OCI-LY7 (cell line): ENCODE data around the gene CAPN5. TPM values are rescaled to one million over a fixed set of nuclear protein-coding genes. Genes with fewer than 3 reads are reported as not detected.

Source experiments
- BruUV-seq: library from RNA; stranded (reverse); fragments of 400-500 nt; replicated peaks from 2 replicates; lab custom pipeline; 2021; lab: Mats Ljungman, UMichigan
- CTCF ChIA-PET: fragments of 300-600 bp; sonication (Branson Sonifier 250); formaldehyde crosslinking; loops from one replicate; lab custom pipeline; 2022; ENCODE audit warnings: antibody characterized with exemption; ENCODE audit not compliant: unreplicated experiment; lab: Charles Lee
- POLR2A ChIA-PET: fragments of 300-600 bp; sonication (Branson Sonifier 250); formaldehyde crosslinking; loops from one replicate; lab custom pipeline; 2022; ENCODE audit warnings: antibody characterized with exemption; lab: Charles Lee
- DNase-seq: peaks from one replicate; pipeline ENCODE4 v3.0.0-alpha.2; 2015; ENCODE audit warnings: low spot score
- H2AFZ ChIP-seq: fragments of 200-600 bp; sonication (generic), shearing (Covaris generic); 2 replicates; pipeline ENCODE4 v1.6.1; 2014; ENCODE audit warnings: mild to moderate bottlenecking, antibody characterized with exemption, low read length, moderate library complexity
- H3K27ac ChIP-seq: fragments of 200-600 bp; sonication (generic); 2 replicates; pipeline ENCODE4 v1.5.1; 2014; ENCODE audit warnings: mixed run types, low read depth, mild to moderate bottlenecking, moderate library complexity, low read length, inconsistent platforms; ENCODE audit not compliant: poor library complexity, severe bottlenecking
- H3K36me3 ChIP-seq: fragments of 200-600 bp; sonication (generic); 2 replicates; pipeline ENCODE4 v1.6.1; 2014; ENCODE audit warnings: mild to moderate bottlenecking, antibody characterized with exemption, low read length, moderate library complexity, mixed read lengths; ENCODE audit not compliant: insufficient read depth
- H3K4me1 ChIP-seq: fragments of 200-600 bp; sonication (generic); 2 replicates; pipeline ENCODE4 v1.5.1; 2014; ENCODE audit warnings: mild to moderate bottlenecking, low read length; ENCODE audit not compliant: insufficient read depth, poor library complexity, severe bottlenecking
- H3K4me2 ChIP-seq: fragments of 200-600 bp; sonication (generic); 2 replicates; pipeline ENCODE4 v1.6.1; 2014; ENCODE audit warnings: mild to moderate bottlenecking, low read length
- H3K4me3 ChIP-seq: fragments of 200-600 bp; sonication (generic); 2 replicates; pipeline ENCODE4 v1.5.1; 2014; ENCODE audit warnings: mild to moderate bottlenecking, low read depth, low read length; ENCODE audit not compliant: poor library complexity, severe bottlenecking
- H3K79me2 ChIP-seq: fragments of 200-600 bp; sonication (generic); 2 replicates; pipeline ENCODE4 v1.6.1; 2016; ENCODE audit warnings: low read depth, mild to moderate bottlenecking, low read length, moderate library complexity, mixed read lengths; ENCODE audit not compliant: insufficient read depth
- H3K9me2 ChIP-seq: fragments of 200-600 bp; sonication (generic); 2 replicates; pipeline ENCODE4 v1.6.1; 2016; ENCODE audit warnings: mild to moderate bottlenecking, low read length, mixed read lengths; ENCODE audit not compliant: insufficient read depth
- H3K9me3 ChIP-seq: fragments of 200-600 bp; sonication (generic); 2 replicates; pipeline ENCODE4 v1.6.1; 2014; ENCODE audit warnings: mild to moderate bottlenecking, mixed run types, low read length, mixed read lengths
- H4K20me1 ChIP-seq: fragments of 200-600 bp; sonication (generic); 2 replicates; pipeline ENCODE4 v1.6.1; 2014; ENCODE audit warnings: mild to moderate bottlenecking, antibody characterized with exemption, low read length, moderate library complexity, mixed read lengths; ENCODE audit not compliant: insufficient read depth
- EZH2phosphoT487 ChIP-seq: fragments of 200-600 bp; sonication (generic); IDR thresholded peaks from 2 replicates; pipeline ENCODE4 v1.6.1; 2018; ENCODE audit warnings: low read depth, borderline replicate concordance, mild to moderate bottlenecking, mixed run types, antibody characterized with exemption, low read length, moderate library complexity, mixed read lengths
- intact Hi-C: fragments of 100-400 bp; cut with micrococcal nuclease; formaldehyde crosslinking; loops from one replicate; pipeline ENCODE4 v1.10.0; 2022; ENCODE audit not compliant: unreplicated experiment
- total RNA-seq, 2 experiments: library from RNA; depleted of rRNA in 1 of 2; stranded (reverse); fragments of >200 nt in 1 of 2; shearing (Covaris generic) in 1 of 2; gene quantifications; 2 replicates each; pipeline ENCODE4 v1.2.3, GENCODE V29; 2014 to 2022
- TF ChIP-seq, protein P1 (sequence below): fragments of 200-600 bp; sonication (generic); conservative IDR thresholded peaks from 2 replicates; pipeline ENCODE4 v1.5.1; 2014; ENCODE audit warnings: mild to moderate bottlenecking, antibody characterized with exemption, low read length, moderate library complexity, mixed read lengths

The CAPN5 gene
- total RNA-seq, 2 experiments from 2014 or later = 1.4 to 1.5 TPM

DNA sequence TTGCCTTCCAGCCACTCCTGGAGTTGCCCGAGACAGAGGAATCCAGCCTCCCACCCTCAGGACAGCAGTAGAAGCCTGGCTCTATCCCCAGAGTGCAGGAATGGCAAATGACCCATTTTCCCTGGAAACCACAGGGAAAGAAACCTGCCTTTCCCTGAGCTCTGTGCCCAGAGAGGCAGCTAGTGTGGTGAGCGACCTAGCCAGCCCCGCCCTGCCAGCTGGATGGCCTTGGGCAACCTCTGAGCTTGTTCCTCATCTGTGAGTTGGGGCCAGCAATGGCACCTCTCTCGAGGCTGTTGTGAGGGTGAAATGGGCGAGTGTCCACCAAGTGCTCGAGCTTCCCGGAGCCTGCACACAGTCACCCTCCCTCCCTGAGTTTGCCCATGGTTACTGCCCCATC is 39.5 kb downstream of the CAPN5 start:
- no peaks in the 10 kb centered on the region for H3K9me2 ChIP-seq
- no peaks in the 10 kb centered on the region for H3K4me1 ChIP-seq
- CTCF ChIA-PET = no interaction called here

DNA sequence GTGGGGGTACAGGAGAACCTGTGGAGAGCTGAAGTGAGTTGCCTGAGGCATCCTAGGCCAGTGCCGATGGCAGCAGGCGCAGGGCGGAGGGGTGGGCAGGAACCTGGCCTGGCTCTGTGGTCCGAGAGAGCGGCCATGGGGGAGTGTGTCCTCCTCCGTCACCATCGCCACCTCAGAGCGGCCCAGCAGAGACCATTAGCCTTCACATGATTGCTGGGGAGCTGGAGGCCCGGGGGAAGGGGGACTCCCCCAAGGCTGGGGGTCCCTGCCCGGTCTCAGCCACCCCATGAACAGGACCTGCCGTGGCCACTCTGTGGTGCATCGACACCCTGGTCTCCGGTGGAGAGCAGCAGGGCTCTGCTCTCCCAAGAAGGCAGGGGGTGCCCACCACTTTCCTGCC is 40.0 kb downstream of the CAPN5 start:
- no peaks in the 10 kb centered on the region for H4K20me1 ChIP-seq
- no peak for DNase-seq
- POLR2A ChIA-PET = no interaction called here
- H3K9me2 ChIP-seq = no peaks in the 10 kb centered on the region
- no peaks in the 10 kb centered on the region for H3K36me3 ChIP-seq
- H3K9me3 ChIP-seq = no peaks in the 10 kb centered on the region
- no peak overlapping the region for H3K4me2 ChIP-seq
- BruUV-seq = no TSS peak
- H3K79me2 ChIP-seq = no peaks in the 10 kb centered on the region
- H3K27ac ChIP-seq = no peak overlapping the region
- H3K4me3 ChIP-seq = no peak overlapping the region
- TF ChIP-seq, protein P1, sequence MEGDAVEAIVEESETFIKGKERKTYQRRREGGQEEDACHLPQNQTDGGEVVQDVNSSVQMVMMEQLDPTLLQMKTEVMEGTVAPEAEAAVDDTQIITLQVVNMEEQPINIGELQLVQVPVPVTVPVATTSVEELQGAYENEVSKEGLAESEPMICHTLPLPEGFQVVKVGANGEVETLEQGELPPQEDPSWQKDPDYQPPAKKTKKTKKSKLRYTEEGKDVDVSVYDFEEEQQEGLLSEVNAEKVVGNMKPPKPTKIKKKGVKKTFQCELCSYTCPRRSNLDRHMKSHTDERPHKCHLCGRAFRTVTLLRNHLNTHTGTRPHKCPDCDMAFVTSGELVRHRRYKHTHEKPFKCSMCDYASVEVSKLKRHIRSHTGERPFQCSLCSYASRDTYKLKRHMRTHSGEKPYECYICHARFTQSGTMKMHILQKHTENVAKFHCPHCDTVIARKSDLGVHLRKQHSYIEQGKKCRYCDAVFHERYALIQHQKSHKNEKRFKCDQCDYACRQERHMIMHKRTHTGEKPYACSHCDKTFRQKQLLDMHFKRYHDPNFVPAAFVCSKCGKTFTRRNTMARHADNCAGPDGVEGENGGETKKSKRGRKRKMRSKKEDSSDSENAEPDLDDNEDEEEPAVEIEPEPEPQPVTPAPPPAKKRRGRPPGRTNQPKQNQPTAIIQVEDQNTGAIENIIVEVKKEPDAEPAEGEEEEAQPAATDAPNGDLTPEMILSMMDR = no peak
- TF ChIP-seq EZH2phosphoT487 = no peak
- intact Hi-C loops = no loop called here
- H2AFZ ChIP-seq = no peak overlapping the region
- CTCF ChIA-PET = interaction anchor here (0.6 kb wide), 1 partner anchor 25 kb away, joined by 3 read pairs; no protein-coding TSS in a partner anchor
- no peaks in the 10 kb centered on the region for H3K4me1 ChIP-seq

More for the DNA sequence above, 39.5 kb downstream of the CAPN5 start:
- Histone ChIP-seq H3K27ac (no peak overlapping the region), H3K4me2 (no peak overlapping the region), H3K4me3 (no peak overlapping the region), H3K79me2 (no peaks in the 10 kb centered on the region), H4K20me1 (no peaks in the 10 kb centered on the region), H2AFZ (no peak overlapping the region), H3K36me3 (no peaks in the 10 kb centered on the region), H3K9me3 (no peaks in the 10 kb centered on the region)
- intact Hi-C loops = no loop called here
- POLR2A ChIA-PET = interaction anchor here (0.6 kb wide), 1 partner anchor 59 kb away, joined by 3 read pairs; no protein-coding TSS in a partner anchor
- TF ChIP-seq, protein P1 = no peak
- no peak for TF ChIP-seq EZH2phosphoT487
- no peak for DNase-seq
- no TSS peak for BruUV-seq

DNA sequence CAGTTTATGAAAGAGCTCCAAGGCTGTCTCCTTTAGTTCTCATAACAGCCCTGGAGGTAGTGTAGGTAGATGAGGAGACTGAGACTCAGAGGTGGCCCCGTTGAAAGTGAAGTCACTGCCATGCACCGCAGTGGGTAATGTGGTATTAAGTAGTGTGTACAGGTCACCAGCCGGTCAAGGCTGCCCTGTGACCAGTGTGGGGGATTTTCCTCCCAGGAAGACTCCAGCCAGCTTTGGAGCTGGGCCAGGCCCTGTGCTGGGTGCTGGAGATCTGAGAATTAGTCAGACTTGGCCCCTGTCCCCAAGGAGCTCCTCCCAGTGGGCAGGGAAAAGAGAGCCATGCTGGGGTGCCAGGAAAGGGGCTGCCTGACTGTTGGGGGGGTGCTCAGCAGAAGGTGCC is 41.2 kb downstream of the CAPN5 start:
- H3K4me3 ChIP-seq = no peak overlapping the region
- no TSS peak for BruUV-seq
- no peaks in the 10 kb centered on the region for H3K9me2 ChIP-seq
- no peaks in the 10 kb centered on the region for H3K36me3 ChIP-seq
- no peaks in the 10 kb centered on the region for H4K20me1 ChIP-seq
- H2AFZ ChIP-seq = no peak overlapping the region
- H3K4me1 ChIP-seq = no peaks in the 10 kb centered on the region
- intact Hi-C loops = no loop called here
- DNase-seq = no peak
- no peaks in the 10 kb centered on the region for H3K79me2 ChIP-seq
- no peak overlapping the region for H3K27ac ChIP-seq
- H3K4me2 ChIP-seq = no peak overlapping the region
- ChIA-PET CTCF (no interaction called here), POLR2A (no interaction called here)
- TF ChIP-seq EZH2phosphoT487 = no peak
- no peaks in the 10 kb centered on the region for H3K9me3 ChIP-seq
